HG02870 (cell line): ENCODE results near the gene LAPTM5.
"Not testable (repeated sequence)": the region's sequence is repeated elsewhere in the genome, so short reads cannot be mapped to it uniquely, and the experiment has no call there.

Experiments
- ATAC-seq: cut with Tn5 transposase; IDR thresholded peaks from one replicate; pipeline ENCODE4 v1.9.1; 2021; ENCODE audit warnings: mild to moderate bottlenecking, moderate library complexity; ENCODE audit not compliant: unreplicated experiment

Gene LAPTM5

GRCh38 chr1:30757352-30758120, at the start of gene LAPTM5:
Gene LAPTM5 (minus strand): TSS chr1:30757774. CDS start chr1:30757745, 29 bp downstream.
- no peak for ATAC-seq

GRCh38 chr1:30806381-30807317, 49.1 kb upstream of the LAPTM5 start:
- ATAC-seq: no peak

GRCh38 chr1:30805304-30806003, 47.9 kb upstream of the LAPTM5 start:
- ATAC-seq: no peak

GRCh38 chr1:30804822-30805221, 47.2 kb upstream of the LAPTM5 start:
- ATAC-seq: no peak

GRCh38 chr1:30804352-30804751, 46.8 kb upstream of the LAPTM5 start:
- ATAC-seq: no peak

GRCh38 chr1:30803562-30803961, 46.0 kb upstream of the LAPTM5 start:
- ATAC-seq: no peak

GRCh38 chr1:30801771-30802198, 44.2 kb upstream of the LAPTM5 start:
- no peak for ATAC-seq

GRCh38 chr1:30799233-30799511, 41.6 kb upstream of the LAPTM5 start:
- no peak for ATAC-seq

- no peak for ATAC-seq
Measured at GRCh38 chr1:30798389-30799232, 41.0 kb upstream of the LAPTM5 start.

- no peak for ATAC-seq
Measured at GRCh38 chr1:30795026-30795425, 37.5 kb upstream of the LAPTM5 start.

GRCh38 chr1:30794260-30794659, 36.7 kb upstream of the LAPTM5 start:
- ATAC-seq: no peak

- ATAC-seq: no peak
Measured at GRCh38 chr1:30793209-30793608, 35.6 kb upstream of the LAPTM5 start.

- ATAC-seq: no peak
Measured at GRCh38 chr1:30791868-30792267, 34.3 kb upstream of the LAPTM5 start.

- no peak for ATAC-seq
Measured at GRCh38 chr1:30790850-30791778, 33.5 kb upstream of the LAPTM5 start.

- ATAC-seq: not testable (repeated sequence)
Measured at GRCh38 chr1:30790256-30790525, 32.6 kb upstream of the LAPTM5 start.

- ATAC-seq: no peak
Measured at GRCh38 chr1:30789388-30790255, 32.0 kb upstream of the LAPTM5 start.

GRCh38 chr1:30788580-30789387, 31.2 kb upstream of the LAPTM5 start:
- ATAC-seq: no peak
